K562 (cell line): ENCODE results near the gene PRPF18. TPM values are rescaled to one million over a fixed set of nuclear protein-coding genes. Genes with fewer than 3 reads are reported as not detected.

Experiments
- BDP1 ChIP-seq: IDR thresholded peaks from 3 replicates; pipeline ENCODE4 v1.6.1; 2011; ENCODE audit not compliant: insufficient read length, insufficient read depth
- BHLHE40 ChIP-seq: IDR thresholded peaks from 2 replicates; pipeline ENCODE4 v1.6.1; 2011; ENCODE audit warnings: low read length, improper control_type of control experiment
- BRF1 ChIP-seq: IDR thresholded peaks from 3 replicates; pipeline ENCODE4 v1.6.1; 2011; ENCODE audit warnings: borderline replicate concordance, mild to moderate bottlenecking; ENCODE audit not compliant: insufficient read length; ENCODE audit errors: extremely low read depth
- CREM ChIP-seq: IDR thresholded peaks from 2 replicates; pipeline ENCODE4 v1.6.1; 2014; ENCODE audit warnings: antibody characterized with exemption, low read depth
- CUX1 ChIP-seq: fragments of 200-800 bp; sonication (Bioruptor generic); IDR thresholded peaks from 2 replicates; pipeline ENCODE4 v1.6.1; 2016; ENCODE audit warnings: missing genetic modification characterization, missing compliant biosample characterization
- EGR1 ChIP-seq: fragments of 450-650 bp; conservative IDR thresholded peaks from 2 replicates; pipeline ENCODE4 v1.6.1; 2017; ENCODE audit warnings: mild to moderate bottlenecking
- HNRNPLL ChIP-seq: fragments of 200-400 bp; formaldehyde crosslinking; IDR thresholded peaks from 2 replicates; pipeline ENCODE4 v1.6.1; 2017; ENCODE audit warnings: low read length, low read depth, mild to moderate bottlenecking; ENCODE audit not compliant: poor library complexity, severe bottlenecking
- MAFF ChIP-seq: IDR thresholded peaks from 2 replicates; pipeline ENCODE4 v1.6.1; 2012; ENCODE audit warnings: low read length, improper control_type of control experiment
- NFIC ChIP-seq: fragments of 450-650 bp; IDR thresholded peaks from 2 replicates; pipeline ENCODE4 v1.6.1; 2017; ENCODE audit warnings: mild to moderate bottlenecking, inconsistent platforms
- PHF8 ChIP-seq: fragments of 200-600 bp; sonication (generic); IDR thresholded peaks from 2 replicates; pipeline ENCODE4 v1.6.1; 2012; ENCODE audit warnings: mixed run types, mild to moderate bottlenecking, inconsistent platforms, low read length, moderate library complexity, borderline replicate concordance
- TSC22D4 ChIP-seq: fragments of 450-650 bp; IDR thresholded peaks from 2 replicates; pipeline ENCODE4 v1.6.1; 2016; ENCODE audit warnings: missing genetic modification characterization, missing biosample characterization, control low read depth
- ZNF79 ChIP-seq: fragments of 250-450 bp; sonication (Bioruptor Pico); IDR thresholded peaks from 2 replicates; pipeline ENCODE4 v1.4.0; 2020; ENCODE audit warnings: low read depth, mild to moderate bottlenecking, moderate library complexity
- polyA plus RNA-seq, 8 experiments: library from polyadenylated mRNA; depleted of rRNA in 4 of 8; stranded (reverse) in 5 of 8; unstranded in 3 of 8; fragments of >200 nt; fragmentation: Nextera tagmentation in 2 of 8; fragmentation: Illumina TruSeq in 1 of 8; extraction: Ambion mirVana in 2 of 8; extraction: Trizol in 1 of 8; gene quantifications; 2 replicates each; pipeline versions ENCODE4 v1.2.1 to v1.2.3, GENCODE V29; 2011 to 2014; ENCODE audit warnings: inconsistent platforms in 1 of 8, missing spikeins in 1 of 8
- total RNA-seq, 7 experiments: library from RNA; depleted of rRNA in 6 of 7; stranded (reverse); fragments of >200 nt in 6 of 7; fragmentation: Illumina TruSeq in 2 of 7; extraction: Trizol in 2 of 7; gene quantifications; 2 replicates each; pipeline versions ENCODE4 v1.2.1 to v1.2.3, GENCODE V29; 2011 to 2021; ENCODE audit warnings: low replicate concordance in 1 of 7

Gene PRPF18
- total and polyA plus RNA-seq, 9 of the 15 experiments (the other 6 are each of a cell fraction or from before 2014, with no cell fraction given), result 14.0 to 30.6 (median 23.1) TPM

GRCh38 chr10:13587391-13587790, 626 bp downstream of the PRPF18 start (continued):
- TF ChIP-seq ZNF79 (no peak), CUX1 (CRISPR knock-in tag) (no peak), MAFF (no peak), BDP1 (no peak), TSC22D4 (tag) (no peak), NFIC (peak; percentile 67), PHF8 (no peak), EGR1 (0 out of 2 replicates have a peak, but pooled peaks have one; percentile 18), BRF1 (no peak), HNRNPLL (no peak), CREM (no peak), BHLHE40 (0 out of 2 replicates have a peak, but pooled peaks have one; percentile 47)
- TF ChIP-seq, all 486 proteins: peak for 4
